ENCODE data around the gene ANGPTL4.

DNA sequence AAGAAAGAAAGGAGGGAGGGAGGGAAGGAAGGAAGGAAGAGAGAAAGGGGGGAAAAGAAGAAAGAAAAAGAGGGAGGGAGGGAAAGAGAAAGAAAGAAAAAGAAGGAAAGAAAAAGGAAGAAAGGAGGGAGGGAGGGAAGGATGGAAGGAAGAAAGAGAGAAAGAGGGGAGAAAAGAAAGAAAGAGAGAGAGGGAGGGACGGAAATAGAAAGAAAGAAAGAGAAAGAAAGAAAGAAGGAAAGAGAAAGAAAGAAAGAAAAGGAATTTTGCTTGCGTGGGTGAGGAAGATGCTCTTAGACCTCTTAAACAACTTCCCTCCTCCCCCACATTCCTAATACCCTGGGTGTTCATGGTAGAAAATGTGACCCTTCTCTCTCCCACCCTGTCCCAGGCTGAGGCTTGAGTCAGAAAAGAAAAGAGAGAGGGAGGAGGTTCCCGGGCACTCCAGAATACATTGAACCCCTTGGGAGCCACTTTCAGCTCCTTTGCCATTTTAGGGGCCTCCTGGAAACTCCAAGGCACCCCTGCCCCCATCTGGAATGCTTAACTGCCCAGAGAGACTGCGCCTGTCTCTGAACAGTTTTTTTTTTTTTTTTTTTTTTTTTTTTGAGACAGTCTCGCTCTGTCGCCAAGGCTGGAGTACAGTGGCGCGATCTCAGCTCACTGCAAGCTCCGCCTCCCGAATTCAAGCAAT, 11.7 kb upstream of the ANGPTL4 start:
- TF ChIP-seq, protein P1, sequence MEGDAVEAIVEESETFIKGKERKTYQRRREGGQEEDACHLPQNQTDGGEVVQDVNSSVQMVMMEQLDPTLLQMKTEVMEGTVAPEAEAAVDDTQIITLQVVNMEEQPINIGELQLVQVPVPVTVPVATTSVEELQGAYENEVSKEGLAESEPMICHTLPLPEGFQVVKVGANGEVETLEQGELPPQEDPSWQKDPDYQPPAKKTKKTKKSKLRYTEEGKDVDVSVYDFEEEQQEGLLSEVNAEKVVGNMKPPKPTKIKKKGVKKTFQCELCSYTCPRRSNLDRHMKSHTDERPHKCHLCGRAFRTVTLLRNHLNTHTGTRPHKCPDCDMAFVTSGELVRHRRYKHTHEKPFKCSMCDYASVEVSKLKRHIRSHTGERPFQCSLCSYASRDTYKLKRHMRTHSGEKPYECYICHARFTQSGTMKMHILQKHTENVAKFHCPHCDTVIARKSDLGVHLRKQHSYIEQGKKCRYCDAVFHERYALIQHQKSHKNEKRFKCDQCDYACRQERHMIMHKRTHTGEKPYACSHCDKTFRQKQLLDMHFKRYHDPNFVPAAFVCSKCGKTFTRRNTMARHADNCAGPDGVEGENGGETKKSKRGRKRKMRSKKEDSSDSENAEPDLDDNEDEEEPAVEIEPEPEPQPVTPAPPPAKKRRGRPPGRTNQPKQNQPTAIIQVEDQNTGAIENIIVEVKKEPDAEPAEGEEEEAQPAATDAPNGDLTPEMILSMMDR (IDR thresholded peaks at IDR 0.05; ENCODE audit: low read length) = no peak
- no peak for TF ChIP-seq EZH2 (optimal IDR thresholded peaks at IDR 0.05; ENCODE audit: low read depth, low read length)
- no peak for TF ChIP-seq EZH2phosphoT487 (IDR thresholded peaks at IDR 0.05; ENCODE audit: low read length)
